ENCODE results near the gene NINJ1.
"Not testable (repeated sequence)": the region's sequence is repeated elsewhere in the genome, so short reads cannot be mapped to it uniquely, and the experiment has no call there.

DNA sequence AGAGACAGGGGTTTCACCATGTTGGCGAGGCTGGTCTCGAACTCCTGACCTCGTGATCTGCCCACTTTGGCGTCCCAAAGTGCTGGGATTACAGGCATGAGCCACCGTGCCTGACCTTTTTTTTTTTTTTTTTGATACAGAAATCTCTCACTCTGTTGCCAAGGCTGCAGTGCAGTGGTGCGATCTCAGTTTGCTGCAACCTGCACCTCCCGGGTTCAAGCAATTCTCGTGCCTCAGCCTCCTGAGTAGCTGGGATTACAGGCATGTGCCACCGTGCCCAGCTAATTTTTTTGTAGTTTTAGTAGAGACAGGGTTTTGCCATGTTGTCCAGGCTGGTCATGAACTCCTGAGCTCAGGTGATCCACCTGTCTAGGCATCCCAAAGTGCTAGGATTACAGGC is 16.5 kb downstream of the NINJ1 start:
- TF ChIP-seq, protein P1, sequence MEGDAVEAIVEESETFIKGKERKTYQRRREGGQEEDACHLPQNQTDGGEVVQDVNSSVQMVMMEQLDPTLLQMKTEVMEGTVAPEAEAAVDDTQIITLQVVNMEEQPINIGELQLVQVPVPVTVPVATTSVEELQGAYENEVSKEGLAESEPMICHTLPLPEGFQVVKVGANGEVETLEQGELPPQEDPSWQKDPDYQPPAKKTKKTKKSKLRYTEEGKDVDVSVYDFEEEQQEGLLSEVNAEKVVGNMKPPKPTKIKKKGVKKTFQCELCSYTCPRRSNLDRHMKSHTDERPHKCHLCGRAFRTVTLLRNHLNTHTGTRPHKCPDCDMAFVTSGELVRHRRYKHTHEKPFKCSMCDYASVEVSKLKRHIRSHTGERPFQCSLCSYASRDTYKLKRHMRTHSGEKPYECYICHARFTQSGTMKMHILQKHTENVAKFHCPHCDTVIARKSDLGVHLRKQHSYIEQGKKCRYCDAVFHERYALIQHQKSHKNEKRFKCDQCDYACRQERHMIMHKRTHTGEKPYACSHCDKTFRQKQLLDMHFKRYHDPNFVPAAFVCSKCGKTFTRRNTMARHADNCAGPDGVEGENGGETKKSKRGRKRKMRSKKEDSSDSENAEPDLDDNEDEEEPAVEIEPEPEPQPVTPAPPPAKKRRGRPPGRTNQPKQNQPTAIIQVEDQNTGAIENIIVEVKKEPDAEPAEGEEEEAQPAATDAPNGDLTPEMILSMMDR (conservative IDR thresholded peaks at IDR 0.05 in 1 of 2, IDR thresholded peaks at IDR 0.05 in 1 of 2; ENCODE audit: low read depth in 1 of 2, low read length in 2 of 2), result not testable (repeated sequence)
- not testable (repeated sequence) for TF ChIP-seq EZH2 (IDR thresholded peaks at IDR 0.05; ENCODE audit: low read length, missing control alignments)
